ENCODE data around the gene DAPK2. TPM values are rescaled to one million over a fixed set of nuclear protein-coding genes. Genes with fewer than 3 reads are reported as not detected.

Gene DAPK2
- total RNA-seq, 1 donor, result 2.2 TPM

- Histone ChIP-seq H3K27me3 (ENCODE audit: insufficient read depth, low read length) (no peaks in the 10 kb centered on the region), H3K4me3 (ENCODE audit: low read length) (no peak overlapping the region), H3K4me1 (ENCODE audit: insufficient read depth, low read length) (peaks cover 5% of the 10 kb centered on the region), H3K9me3 (ENCODE audit: low read depth, low read length) (no peaks in the 10 kb centered on the region)
Observed at GRCh38 chr15:63876085-63876662, 170.1 kb downstream of the DAPK2 start.

- Histone ChIP-seq H3K4me1 (ENCODE audit: insufficient read depth, low read length) (no peaks in the 10 kb centered on the region), H3K9me3 (ENCODE audit: low read depth, low read length) (no peaks in the 10 kb centered on the region), H3K4me3 (ENCODE audit: low read length) (no peak overlapping the region), H3K27me3 (ENCODE audit: insufficient read depth, low read length) (no peaks in the 10 kb centered on the region)
Observed at GRCh38 chr15:63874616-63875015, 171.7 kb downstream of the DAPK2 start.

- no peaks in the 10 kb centered on the region for H3K4me1 ChIP-seq (ENCODE audit: insufficient read depth, low read length)
- no peaks in the 10 kb centered on the region for H3K9me3 ChIP-seq (ENCODE audit: low read depth, low read length)
- H3K4me3 ChIP-seq (ENCODE audit: low read length), result no peak overlapping the region
- no peaks in the 10 kb centered on the region for H3K27me3 ChIP-seq (ENCODE audit: insufficient read depth, low read length)
Observed at GRCh38 chr15:63872759-63873510, 173.3 kb downstream of the DAPK2 start.

GRCh38 chr15:63870487-63871209 is 175.6 kb downstream of the DAPK2 start:
- Histone ChIP-seq H3K4me1 (ENCODE audit: insufficient read depth, low read length) (no peaks in the 10 kb centered on the region), H3K27me3 (ENCODE audit: insufficient read depth, low read length) (no peaks in the 10 kb centered on the region), H3K9me3 (ENCODE audit: low read depth, low read length) (no peaks in the 10 kb centered on the region), H3K4me3 (ENCODE audit: low read length) (no peak overlapping the region)

- Histone ChIP-seq H3K4me1 (ENCODE audit: insufficient read depth, low read length) (no peaks in the 10 kb centered on the region), H3K9me3 (ENCODE audit: low read depth, low read length) (no peaks in the 10 kb centered on the region), H3K4me3 (ENCODE audit: low read length) (no peak overlapping the region), H3K27me3 (ENCODE audit: insufficient read depth, low read length) (no peaks in the 10 kb centered on the region)
Observed at GRCh38 chr15:63870043-63870394, 176.3 kb downstream of the DAPK2 start.

- Histone ChIP-seq H3K4me1 (ENCODE audit: insufficient read depth, low read length) (no peaks in the 10 kb centered on the region), H3K27me3 (ENCODE audit: insufficient read depth, low read length) (no peaks in the 10 kb centered on the region), H3K9me3 (ENCODE audit: low read depth, low read length) (no peaks in the 10 kb centered on the region), H3K4me3 (ENCODE audit: low read length) (no peak overlapping the region)
Observed at GRCh38 chr15:63869371-63870042, 176.8 kb downstream of the DAPK2 start.

GRCh38 chr15:63864186-63864585 is 182.1 kb downstream of the DAPK2 start:
- Histone ChIP-seq H3K27me3 (ENCODE audit: insufficient read depth, low read length) (no peaks in the 10 kb centered on the region), H3K9me3 (ENCODE audit: low read depth, low read length) (no peaks in the 10 kb centered on the region), H3K4me3 (ENCODE audit: low read length) (no peak overlapping the region), H3K4me1 (ENCODE audit: insufficient read depth, low read length) (peaks cover 21% of the 10 kb centered on the region)

- Histone ChIP-seq H3K27me3 (ENCODE audit: insufficient read depth, low read length) (no peaks in the 10 kb centered on the region), H3K4me1 (ENCODE audit: insufficient read depth, low read length) (peaks cover 27% of the 10 kb centered on the region), H3K9me3 (ENCODE audit: low read depth, low read length) (no peaks in the 10 kb centered on the region), H3K4me3 (ENCODE audit: low read length) (no peak overlapping the region)
Observed at GRCh38 chr15:63861946-63862517, 184.3 kb downstream of the DAPK2 start.

- Histone ChIP-seq H3K27me3 (ENCODE audit: insufficient read depth, low read length) (no peaks in the 10 kb centered on the region), H3K4me1 (ENCODE audit: insufficient read depth, low read length) (peaks cover 27% of the 10 kb centered on the region), H3K9me3 (ENCODE audit: low read depth, low read length) (no peaks in the 10 kb centered on the region), H3K4me3 (ENCODE audit: low read length) (no peak overlapping the region)
Observed at GRCh38 chr15:63860555-63860954, 185.7 kb downstream of the DAPK2 start.

GRCh38 chr15:63860155-63860554 is 186.1 kb downstream of the DAPK2 start:
- Histone ChIP-seq H3K4me1 (ENCODE audit: insufficient read depth, low read length) (peaks cover 27% of the 10 kb centered on the region), H3K4me3 (ENCODE audit: low read length) (no peak overlapping the region), H3K27me3 (ENCODE audit: insufficient read depth, low read length) (no peaks in the 10 kb centered on the region), H3K9me3 (ENCODE audit: low read depth, low read length) (no peaks in the 10 kb centered on the region)

GRCh38 chr15:63858881-63859280 is 187.4 kb downstream of the DAPK2 start:
- H3K4me3 ChIP-seq (ENCODE audit: low read length), result no peak overlapping the region

GRCh38 chr15:63858448-63858847 is 187.8 kb downstream of the DAPK2 start:
- Histone ChIP-seq H3K9me3 (ENCODE audit: low read depth, low read length) (no peaks in the 10 kb centered on the region), H3K4me1 (ENCODE audit: insufficient read depth, low read length) (peaks cover 27% of the 10 kb centered on the region), H3K4me3 (ENCODE audit: low read length) (no peak overlapping the region), H3K27me3 (ENCODE audit: insufficient read depth, low read length) (no peaks in the 10 kb centered on the region)

More at GRCh38 chr15:63858881-63859280, 187.4 kb downstream of the DAPK2 start:
- Histone ChIP-seq H3K9me3 (ENCODE audit: low read depth, low read length) (no peaks in the 10 kb centered on the region), H3K27me3 (ENCODE audit: insufficient read depth, low read length) (no peaks in the 10 kb centered on the region), H3K4me1 (ENCODE audit: insufficient read depth, low read length) (peaks cover 27% of the 10 kb centered on the region)

GRCh38 chr15:63857461-63857856 is 188.8 kb downstream of the DAPK2 start:
- Histone ChIP-seq H3K4me1 (ENCODE audit: insufficient read depth, low read length) (peaks cover 27% of the 10 kb centered on the region), H3K27me3 (ENCODE audit: insufficient read depth, low read length) (no peaks in the 10 kb centered on the region), H3K4me3 (ENCODE audit: low read length) (no peak overlapping the region), H3K9me3 (ENCODE audit: low read depth, low read length) (no peaks in the 10 kb centered on the region)

Data from mononuclear cell (primary cell).